Type B pancreatic cell (in vitro differentiated cells): ENCODE data around the gene NCOA1. TPM values are rescaled to one million over a fixed set of nuclear protein-coding genes. Genes with fewer than 3 reads are reported as not detected.

ENCODE experiments used
- DNase-seq: peaks from one replicate; pipeline ENCODE4 v3.0.0; 2021; ENCODE audit warnings: mixed read lengths; ENCODE audit not compliant: unreplicated experiment; ENCODE audit errors: extremely low spot score
- H3K27ac Mint-ChIP-seq: 2 replicates; pipeline ENCODE4 v1.8.0; 2021; ENCODE audit warnings: mild to moderate bottlenecking, mixed read lengths
- H3K27me3 Mint-ChIP-seq: 2 replicates; pipeline ENCODE4 v1.8.0; 2021; ENCODE audit warnings: mixed read lengths
- H3K36me3 Mint-ChIP-seq: 2 replicates; pipeline ENCODE4 v1.8.0; 2021; ENCODE audit warnings: mixed read lengths
- H3K4me1 Mint-ChIP-seq: one replicate; pipeline ENCODE4 v1.8.0; 2021; ENCODE audit warnings: mixed read lengths; ENCODE audit not compliant: unreplicated experiment
- H3K4me3 Mint-ChIP-seq: 2 replicates; pipeline ENCODE4 v1.8.0; 2021; ENCODE audit warnings: mild to moderate bottlenecking, mixed read lengths
- H3K9me3 Mint-ChIP-seq: 2 replicates; pipeline ENCODE4 v1.8.0; 2021; ENCODE audit warnings: mixed read lengths
- total RNA-seq: library from RNA; stranded (reverse); gene quantifications from 2 replicates; pipeline ENCODE4 v1.2.1, GENCODE V29; 2021; ENCODE audit warnings: low replicate concordance
- TF ChIP-seq, protein P1 (sequence below): fragments of 200-600 bp; sonication (generic); conservative IDR thresholded peaks from 2 replicates; pipeline ENCODE4 v1.5.0; 2021; ENCODE audit warnings: antibody characterized with exemption, mild to moderate bottlenecking

NCOA1 gene
- total RNA-seq, 1 donor from 2014 or later: 23.8 TPM

- no peak overlapping the region for H3K4me3 Mint-ChIP-seq
- H3K27me3 Mint-ChIP-seq: no peaks in the 10 kb centered on the region
- no peaks in the 10 kb centered on the region for H3K9me3 Mint-ChIP-seq
- no peaks in the 10 kb centered on the region for H3K4me1 Mint-ChIP-seq
- H3K36me3 Mint-ChIP-seq: no peaks in the 10 kb centered on the region
- DNase-seq: no peak
- no peak overlapping the region for H3K27ac Mint-ChIP-seq
- TF ChIP-seq, protein P1, sequence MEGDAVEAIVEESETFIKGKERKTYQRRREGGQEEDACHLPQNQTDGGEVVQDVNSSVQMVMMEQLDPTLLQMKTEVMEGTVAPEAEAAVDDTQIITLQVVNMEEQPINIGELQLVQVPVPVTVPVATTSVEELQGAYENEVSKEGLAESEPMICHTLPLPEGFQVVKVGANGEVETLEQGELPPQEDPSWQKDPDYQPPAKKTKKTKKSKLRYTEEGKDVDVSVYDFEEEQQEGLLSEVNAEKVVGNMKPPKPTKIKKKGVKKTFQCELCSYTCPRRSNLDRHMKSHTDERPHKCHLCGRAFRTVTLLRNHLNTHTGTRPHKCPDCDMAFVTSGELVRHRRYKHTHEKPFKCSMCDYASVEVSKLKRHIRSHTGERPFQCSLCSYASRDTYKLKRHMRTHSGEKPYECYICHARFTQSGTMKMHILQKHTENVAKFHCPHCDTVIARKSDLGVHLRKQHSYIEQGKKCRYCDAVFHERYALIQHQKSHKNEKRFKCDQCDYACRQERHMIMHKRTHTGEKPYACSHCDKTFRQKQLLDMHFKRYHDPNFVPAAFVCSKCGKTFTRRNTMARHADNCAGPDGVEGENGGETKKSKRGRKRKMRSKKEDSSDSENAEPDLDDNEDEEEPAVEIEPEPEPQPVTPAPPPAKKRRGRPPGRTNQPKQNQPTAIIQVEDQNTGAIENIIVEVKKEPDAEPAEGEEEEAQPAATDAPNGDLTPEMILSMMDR: no peak
Measured at GRCh38 chr2:24723191-24723590, 232.1 kb downstream of the NCOA1 start.

DNA sequence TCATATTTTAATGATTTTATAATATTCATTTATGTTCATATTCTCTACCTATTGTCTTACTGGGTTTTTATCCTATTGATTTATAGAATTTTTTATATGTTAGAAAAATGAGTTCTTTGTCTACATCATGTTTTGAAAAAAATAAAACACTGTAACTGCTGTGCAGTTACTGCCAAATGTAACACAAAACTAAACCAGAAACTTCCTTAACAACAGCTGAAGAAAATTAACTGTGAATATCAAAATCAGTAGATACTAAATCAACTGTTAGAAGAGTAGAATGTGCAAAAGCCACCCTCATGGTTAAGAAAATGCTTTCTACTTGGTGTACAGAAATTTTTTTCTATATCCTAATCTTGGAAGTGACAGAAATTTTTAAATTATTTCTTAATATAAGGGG is 232.6 kb downstream of the NCOA1 start:
- Mint-ChIP-seq H3K4me3 (no peak overlapping the region), H3K4me1 (no peaks in the 10 kb centered on the region), H3K27me3 (no peaks in the 10 kb centered on the region), H3K9me3 (no peaks in the 10 kb centered on the region), H3K27ac (no peak overlapping the region), H3K36me3 (no peaks in the 10 kb centered on the region)
- TF ChIP-seq, protein P1: no peak
- DNase-seq: no peak

- H3K4me3 Mint-ChIP-seq: no peak overlapping the region
- no peak overlapping the region for H3K27ac Mint-ChIP-seq
- TF ChIP-seq, protein P1: no peak
- no peaks in the 10 kb centered on the region for H3K4me1 Mint-ChIP-seq
- no peaks in the 10 kb centered on the region for H3K27me3 Mint-ChIP-seq
- no peaks in the 10 kb centered on the region for H3K36me3 Mint-ChIP-seq
- H3K9me3 Mint-ChIP-seq: no peaks in the 10 kb centered on the region
- DNase-seq: no peak
Measured at GRCh38 chr2:24724111-24724775, 233.2 kb downstream of the NCOA1 start.

DNA sequence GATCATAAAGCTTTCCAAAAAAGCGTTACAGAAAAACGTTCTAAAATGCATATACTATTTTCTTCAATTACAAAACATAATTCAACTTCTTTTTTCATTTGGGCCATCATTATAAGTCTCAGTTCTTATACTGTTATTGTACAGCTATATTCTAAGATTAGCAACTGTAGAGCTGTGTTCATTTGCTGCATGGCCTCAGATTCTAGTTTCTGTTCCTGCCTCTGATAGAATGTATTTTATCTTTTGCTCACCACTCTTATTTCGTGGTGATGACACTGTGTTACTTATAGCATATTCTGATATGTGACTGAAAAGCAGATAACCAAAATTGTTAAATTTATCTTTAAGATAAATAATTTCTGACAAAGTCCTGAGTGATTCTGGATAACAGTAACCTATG is 234.9 kb downstream of the NCOA1 start:
- Mint-ChIP-seq H3K4me1 (no peaks in the 10 kb centered on the region), H3K27me3 (no peaks in the 10 kb centered on the region), H3K9me3 (no peaks in the 10 kb centered on the region), H3K4me3 (no peak overlapping the region), H3K27ac (no peak overlapping the region), H3K36me3 (peaks cover 4% of the 10 kb centered on the region)
- DNase-seq: no peak
- TF ChIP-seq, protein P1: no peak

DNA sequence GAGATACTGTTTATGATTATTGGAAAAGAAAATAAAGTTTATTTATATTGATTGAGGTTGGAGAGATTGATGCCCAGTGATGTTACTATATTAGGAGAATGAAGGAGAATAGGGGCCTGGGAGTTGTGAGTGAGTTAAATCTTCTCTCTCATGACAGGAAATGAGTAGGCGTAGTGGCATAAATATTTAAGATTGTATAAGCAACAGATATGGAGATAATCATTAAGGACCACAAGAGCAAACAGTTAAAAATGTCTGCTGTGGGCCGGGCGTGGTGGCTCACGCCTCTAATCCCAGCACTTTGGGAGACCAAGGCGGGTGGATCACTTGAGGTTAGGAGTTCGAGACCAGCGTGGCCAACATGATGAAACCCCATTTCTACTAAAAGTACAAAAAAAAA is 239.4 kb downstream of the NCOA1 start:
- TF ChIP-seq, protein P1: no peak
- DNase-seq: no peak
- H3K4me3 Mint-ChIP-seq: no peak overlapping the region
- H3K4me1 Mint-ChIP-seq: no peaks in the 10 kb centered on the region
- peaks cover 12% of the 10 kb centered on the region for H3K36me3 Mint-ChIP-seq
- no peaks in the 10 kb centered on the region for H3K9me3 Mint-ChIP-seq
- H3K27me3 Mint-ChIP-seq: no peaks in the 10 kb centered on the region
- H3K27ac Mint-ChIP-seq: no peak overlapping the region

DNA sequence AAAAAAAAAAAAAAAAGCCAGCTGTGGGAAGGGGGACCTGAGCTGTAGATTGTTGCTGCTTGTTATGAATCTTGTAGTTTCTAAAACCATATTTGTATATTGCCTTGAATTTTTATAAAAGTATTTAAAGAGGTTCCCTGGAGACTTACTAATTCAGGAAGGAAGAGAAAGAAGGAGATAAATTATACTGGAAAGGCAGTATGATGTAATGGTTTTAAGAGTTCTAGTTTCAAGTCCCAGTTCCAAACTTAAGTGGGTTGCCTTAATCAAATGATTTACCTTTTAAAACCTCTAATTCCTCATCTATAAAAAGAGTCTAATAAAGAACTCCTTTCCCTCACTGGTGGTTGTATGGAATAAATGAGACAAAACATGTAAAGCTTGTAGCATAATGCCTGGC is 240.0 kb downstream of the NCOA1 start:
- Mint-ChIP-seq H3K27me3 (no peaks in the 10 kb centered on the region), H3K36me3 (peaks cover 12% of the 10 kb centered on the region), H3K4me1 (no peaks in the 10 kb centered on the region), H3K4me3 (no peak overlapping the region), H3K27ac (no peak overlapping the region), H3K9me3 (no peaks in the 10 kb centered on the region)
- DNase-seq: no peak
- TF ChIP-seq, protein P1: no peak
